B cell (primary cell): ENCODE measurements around the gene PRR7. TPM values are rescaled to one million over a fixed set of nuclear protein-coding genes. Genes with fewer than 3 reads are reported as not detected.
A peak's percentile ranks its signal among the peaks of the same experiment; 100 is the strongest.

Source experiments
- ATAC-seq: fragments of 200-7000 bp; cut with Tn5 transposase; one replicate; pipeline ENCODE4 v1.10.0; 2021; ENCODE audit warnings: low read depth, mild to moderate bottlenecking, moderate number of reproducible peaks, moderate library complexity
- CTCF ChIA-PET: fragments of 350-600 bp; sonication (Branson Sonifier 250); formaldehyde crosslinking; loops from one replicate; lab custom pipeline; 2021; ENCODE audit warnings: antibody characterized with exemption, inconsistent platforms; lab: Charles Lee
- POLR2A ChIA-PET: fragments of 350-600 bp; sonication (Branson Sonifier 250); formaldehyde crosslinking; loops from one replicate; lab custom pipeline; 2021; ENCODE audit warnings: antibody characterized with exemption; lab: Charles Lee
- DNase-seq: peaks from one replicate; pipeline ENCODE4 v3.0.0; 2013
- H2AFZ ChIP-seq: 2 replicates; pipeline ENCODE4 v1.6.1; 2012; ENCODE audit warnings: mild to moderate bottlenecking, low read depth, low read length; ENCODE audit not compliant: insufficient read depth, poor library complexity, severe bottlenecking
- H3K27ac ChIP-seq, 2 donors: 1 replicate in 1 of 2; 2 replicates in 1 of 2; pipeline ENCODE4 v1.5.1; 2012 to 2013; ENCODE audit warnings: low read length in 2 of 2, mild to moderate bottlenecking in 2 of 2, moderate library complexity in 1 of 2
- H3K27me3 ChIP-seq, 4 experiments: fragments of 200-600 bp in 1 of 4; sonication (generic) in 1 of 4; replicated peaks in 1 of 4; 1 replicate in 2 of 4; 2 replicates in 2 of 4; pipeline versions ENCODE4 v1.6.1 to v1.7.0; 2013 to 2016; ENCODE audit warnings: low read length in 3 of 4, mild to moderate bottlenecking in 2 of 4, mixed read lengths in 1 of 4, moderate library complexity in 1 of 4; ENCODE audit not compliant: insufficient read depth in 4 of 4, control insufficient read depth in 3 of 4; ENCODE audit errors: control extremely low read depth in 1 of 4
- H3K36me3 ChIP-seq, 2 experiments: replicated peaks in 1 of 2; 1 replicate in 1 of 2; 2 replicates in 1 of 2; pipeline versions ENCODE4 v1.6.1 to v1.7.1; 2013; ENCODE audit warnings: low read length in 1 of 2; ENCODE audit not compliant: insufficient read depth in 2 of 2, control insufficient read depth in 1 of 2; ENCODE audit errors: control extremely low read depth in 1 of 2, extremely low read depth in 1 of 2
- H3K4me1 ChIP-seq, 2 donors: fragments of 200-600 bp in 1 of 2; sonication (generic) in 1 of 2; 1 replicate in 1 of 2; 2 replicates in 1 of 2; pipeline versions ENCODE4 v1.5.1 to v1.6.1; 2013 to 2017; ENCODE audit warnings: low read length in 2 of 2; ENCODE audit not compliant: control insufficient read depth in 2 of 2, insufficient read depth in 2 of 2
- H3K4me2 ChIP-seq: replicated peaks from 2 replicates; pipeline ENCODE3; 2012; ENCODE audit warnings: mild to moderate bottlenecking, low read depth, low read length; ENCODE audit not compliant: poor library complexity, severe bottlenecking
- H3K4me3 ChIP-seq, 5 experiments: fragments of 200-600 bp in 1 of 5; sonication (generic) in 1 of 5; 1 replicate in 3 of 5; 2 replicates in 2 of 5; pipeline versions ENCODE4 v1.5.1 to v1.7.0; 2011 to 2016; ENCODE audit warnings: low read length in 4 of 5, mild to moderate bottlenecking in 4 of 5, low read depth in 2 of 5, control low read depth in 1 of 5, moderate library complexity in 1 of 5; ENCODE audit not compliant: insufficient read depth in 1 of 5; ENCODE audit errors: control extremely low read depth in 1 of 5, extremely low read depth in 1 of 5
- H3K79me2 ChIP-seq: fragments of 200-600 bp; sonication (generic); one replicate; pipeline ENCODE4 v1.6.0; 2016; ENCODE audit warnings: low read length; ENCODE audit not compliant: control insufficient read depth, insufficient read depth
- H3K9ac ChIP-seq: fragments of 200-600 bp; sonication (generic); 2 replicates; pipeline ENCODE4 v1.6.1; 2017; ENCODE audit warnings: mild to moderate bottlenecking, low read length, moderate library complexity
- H3K9me3 ChIP-seq, 3 donors: one replicate each; pipeline versions ENCODE4 v1.6.1 to v1.7.1; 2013; ENCODE audit warnings: low read length in 2 of 3; ENCODE audit not compliant: control insufficient read depth in 2 of 3, insufficient read depth in 1 of 3; ENCODE audit errors: control extremely low read depth in 1 of 3
- H4K20me1 ChIP-seq: 2 replicates; pipeline ENCODE4 v1.6.0; 2012; ENCODE audit warnings: mild to moderate bottlenecking, low read length; ENCODE audit not compliant: insufficient read depth, control insufficient read depth, poor library complexity, severe bottlenecking
- H3K27ac Mint-ChIP-seq: one replicate; pipeline ENCODE4 v1.8.0; 2021; ENCODE audit warnings: mixed read lengths
- H3K27me3 Mint-ChIP-seq: one replicate; pipeline ENCODE4 v1.8.0; 2021; ENCODE audit warnings: mixed read lengths
- H3K4me1 Mint-ChIP-seq: one replicate; pipeline ENCODE4 v1.8.0; 2021; ENCODE audit warnings: mixed read lengths
- H3K4me3 Mint-ChIP-seq: one replicate; pipeline ENCODE4 v1.8.0; 2021; ENCODE audit warnings: mixed read lengths
- H3K9me3 Mint-ChIP-seq: one replicate; pipeline ENCODE4 v1.8.0; 2022; ENCODE audit warnings: mixed read lengths; ENCODE audit not compliant: insufficient read depth
- CTCF ChIP-seq: fragments of 200-600 bp; IDR thresholded peaks from one replicate; pipeline ENCODE4 v1.8.0; 2022; ENCODE audit warnings: antibody characterized with exemption, mild to moderate bottlenecking
- EZH2 ChIP-seq: IDR thresholded peaks from 2 replicates; pipeline ENCODE4 v1.6.1; 2012; ENCODE audit warnings: borderline replicate concordance, low read depth, mild to moderate bottlenecking, moderate library complexity, low read length; ENCODE audit not compliant: insufficient read depth, poor library complexity, severe bottlenecking
- WGBS: methylation state at CpG from one replicate; pipeline ENCODE4 v1.1.5; 2013; ENCODE audit warnings: missing lambda C conversion rate; ENCODE audit not compliant: insufficient coverage; 5-methylcytosine and 5-hydroxymethylcytosine counted together
- intact Hi-C: fragments of 100-400 bp; cut with micrococcal nuclease; formaldehyde crosslinking; loops from one replicate; pipeline ENCODE4 v1.10.0; 2022
- polyA plus RNA-seq: library from polyadenylated mRNA; depleted of rRNA; stranded (reverse); fragments of >200 nt; gene quantifications from 2 replicates; pipeline ENCODE4 v1.2.3, GENCODE V29; 2012
- total RNA-seq, 2 donors: library from RNA; stranded (reverse); fragments of 120-200 nt in 1 of 2; gene quantifications; 1 replicate in 1 of 2; 2 replicates in 1 of 2; pipeline versions ENCODE4 v1.2.3 to v1.2.4, GENCODE V29; 2013 to 2022

Gene PRR7
- total and polyA plus RNA-seq, 2 donors (not counting 1 experiment from before 2014, with no cell fraction given) = 4.8 to 84.4 TPM

DNA sequence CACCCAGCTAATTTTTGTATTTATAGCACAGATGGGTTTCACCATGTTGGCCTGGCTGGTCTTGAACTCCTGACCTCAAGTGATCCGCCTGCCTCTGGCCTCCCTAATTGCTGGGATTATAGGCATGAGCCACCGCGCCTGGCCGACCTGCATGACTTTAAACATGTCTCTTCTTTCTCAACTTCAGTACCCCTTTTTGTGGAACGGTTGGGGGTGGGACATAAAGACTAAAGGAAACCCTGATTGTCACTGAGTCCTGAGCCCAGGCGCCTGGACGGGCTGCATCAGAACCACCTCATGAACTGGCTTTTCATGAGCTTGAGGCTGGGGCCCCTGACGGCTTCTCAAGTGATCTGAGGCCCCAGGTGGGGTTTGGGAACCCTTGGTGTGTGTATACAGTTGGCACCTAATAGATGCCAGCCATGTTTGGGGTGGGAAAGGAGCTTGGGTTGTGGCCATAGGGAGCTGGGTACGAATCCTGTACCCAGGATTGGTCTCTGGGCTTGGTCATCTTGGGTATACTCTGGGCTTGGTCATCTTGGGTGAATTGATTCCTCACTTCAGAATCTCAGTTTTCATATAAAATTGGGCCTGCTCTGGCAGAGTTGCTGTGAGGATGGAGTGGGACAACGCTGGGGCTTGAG, 17.9 kb upstream of the PRR7 start:
- Mint-ChIP-seq H3K27ac (peak overlapping the region; percentile 97), H3K9me3 (no peaks in the 10 kb centered on the region), H3K27me3 (no peaks in the 10 kb centered on the region), H3K4me1 (peaks cover 71% of the 10 kb centered on the region), H3K4me3 (peak overlapping the region; percentile 94)
- intact Hi-C loops = loop anchor here (5.0 kb wide), 1 partner anchor 886 kb away; no protein-coding TSS in a partner anchor
- Histone ChIP-seq H4K20me1 (peaks cover 60% of the 10 kb centered on the region), H3K27me3 (no peaks in the 10 kb centered on the region), H3K9me3 (no peaks in the 10 kb centered on the region), H3K4me3 (peak overlapping the region; percentile 35 to 81 (median 74)), H3K4me2 (peak overlapping the region; percentile 90), H2AFZ (no peak overlapping the region), H3K9ac (peak overlapping the region; percentile 82), H3K27ac (peak overlapping the region; percentile 77 to 96), H3K79me2 (peaks cover 52% of the 10 kb centered on the region), H3K4me1 (peaks cover 71 to 76% of the 10 kb centered on the region in 2 donors), H3K36me3 (peaks cover 0 to 50% of the 10 kb centered on the region in 2 experiments)
- TF ChIP-seq CTCF (no peak), EZH2 (no peak)
- DNase-seq (no peak), ATAC-seq (no peak)
- CTCF ChIA-PET = interaction anchor here (1.1 to 12.4 kb wide), 5 partner anchors 15 to 72 kb away, joined by 3 to 152 read pairs (median 137); partner anchors contain the start of gene PRR7
- POLR2A ChIA-PET = interaction anchor here (0.7 to 6.8 kb wide), 5 partner anchors 9 to 176 kb away, joined by 3 to 103 read pairs (median 30); partner anchors contain the start of gene PRR7
- WGBS = 41% methylated on average over 5 of the region's 10 CpGs
